ENCODE data around the gene SRCIN1.
"Not testable (repeated sequence)": the region's sequence is repeated elsewhere in the genome, so short reads cannot be mapped to it uniquely, and the experiment has no call there.

Gene SRCIN1

GRCh38 chr17:38605841-38606645 is at the start of gene SRCIN1:
Gene SRCIN1, minus strand, starts transcription at chr17:38605952. Its CDS starts 247 bp downstream, at chr17:38605705.
- H3K9me3 ChIP-seq: no peaks in the 10 kb centered on the region
- H3K27me3 ChIP-seq (ENCODE audit: low read depth): no peaks in the 10 kb centered on the region
- peaks cover 33% of the 10 kb centered on the region for H3K4me1 ChIP-seq
- peak within 1 kb of the TSS; percentile 45 for H3K4me3 ChIP-seq
- DNase-seq (ENCODE audit: low spot score in 2 of 2): peak; percentile 68 to 84
- in situ Hi-C loops (cut with MboI; ENCODE audit: low sequenced_read_pairs): no loop called here
- H3K36me3 ChIP-seq (replicated peaks): no peaks in the 10 kb centered on the region

GRCh38 chr17:38654411-38655398 is 49.0 kb upstream of the SRCIN1 start:
- H3K4me1 ChIP-seq: no peaks in the 10 kb centered on the region
- in situ Hi-C loops (cut with MboI; ENCODE audit: low sequenced_read_pairs): no loop called here
- H3K27me3 ChIP-seq (ENCODE audit: low read depth): no peaks in the 10 kb centered on the region
- no peak for DNase-seq (ENCODE audit: low spot score in 2 of 2)
- no peak overlapping the region for H3K4me3 ChIP-seq
- H3K36me3 ChIP-seq (replicated peaks): no peaks in the 10 kb centered on the region
- H3K9me3 ChIP-seq: no peaks in the 10 kb centered on the region

GRCh38 chr17:38653679-38654078 is 47.9 kb upstream of the SRCIN1 start:
- Histone ChIP-seq H3K4me3 (no peak overlapping the region), H3K4me1 (no peaks in the 10 kb centered on the region), H3K9me3 (no peaks in the 10 kb centered on the region), H3K36me3 (replicated peaks) (no peaks in the 10 kb centered on the region), H3K27me3 (ENCODE audit: low read depth) (no peaks in the 10 kb centered on the region)
- no peak for DNase-seq (ENCODE audit: low spot score in 2 of 2)
- in situ Hi-C loops (cut with MboI; ENCODE audit: low sequenced_read_pairs): no loop called here

- Histone ChIP-seq H3K4me1 (no peaks in the 10 kb centered on the region), H3K9me3 (no peaks in the 10 kb centered on the region), H3K4me3 (no peak overlapping the region), H3K27me3 (ENCODE audit: low read depth) (no peaks in the 10 kb centered on the region), H3K36me3 (replicated peaks) (no peaks in the 10 kb centered on the region)
- in situ Hi-C loops (cut with MboI; ENCODE audit: low sequenced_read_pairs): no loop called here
- DNase-seq (ENCODE audit: low spot score in 2 of 2): no peak
Measured at GRCh38 chr17:38653230-38653629, 47.5 kb upstream of the SRCIN1 start.

- H3K9me3 ChIP-seq; H3K4me1 ChIP-seq; in situ Hi-C loops (cut with MboI; ENCODE audit: low sequenced_read_pairs); H3K27me3 ChIP-seq (ENCODE audit: low read depth); H3K4me3 ChIP-seq; DNase-seq (ENCODE audit: low spot score in 2 of 2); H3K36me3 ChIP-seq (replicated peaks): not testable (repeated sequence)
Measured at GRCh38 chr17:38650653-38651173, 45.0 kb upstream of the SRCIN1 start.

GRCh38 chr17:38637951-38638350 is 32.2 kb upstream of the SRCIN1 start:
- Histone ChIP-seq H3K4me3 (no peak overlapping the region), H3K27me3 (ENCODE audit: low read depth) (peaks cover 2% of the 10 kb centered on the region; the same call in 1 of the 2 replicates), H3K9me3 (no peaks in the 10 kb centered on the region), H3K4me1 (no peaks in the 10 kb centered on the region), H3K36me3 (replicated peaks) (no peaks in the 10 kb centered on the region)
- in situ Hi-C loops (cut with MboI; ENCODE audit: low sequenced_read_pairs): no loop called here
- DNase-seq (ENCODE audit: low spot score in 2 of 2): no peak

- in situ Hi-C loops (cut with MboI; ENCODE audit: low sequenced_read_pairs): no loop called here
- no peak overlapping the region for H3K4me3 ChIP-seq
Measured at GRCh38 chr17:38636054-38636453, 30.3 kb upstream of the SRCIN1 start.

GRCh38 chr17:38632334-38632733 is 26.6 kb upstream of the SRCIN1 start:
- no peak overlapping the region for H3K4me3 ChIP-seq
- in situ Hi-C loops (cut with MboI; ENCODE audit: low sequenced_read_pairs): no loop called here
- H3K4me1 ChIP-seq: no peaks in the 10 kb centered on the region
- DNase-seq (ENCODE audit: low spot score in 2 of 2): no peak
- H3K9me3 ChIP-seq: no peaks in the 10 kb centered on the region
- no peaks in the 10 kb centered on the region for H3K27me3 ChIP-seq (ENCODE audit: low read depth)
- H3K36me3 ChIP-seq (replicated peaks): no peaks in the 10 kb centered on the region

More at GRCh38 chr17:38636054-38636453, 30.3 kb upstream of the SRCIN1 start:
- no peaks in the 10 kb centered on the region for H3K4me1 ChIP-seq
- H3K27me3 ChIP-seq (ENCODE audit: low read depth): peaks cover 2% of the 10 kb centered on the region; the same call in 1 of the 2 replicates
- no peak for DNase-seq (ENCODE audit: low spot score in 2 of 2)
- no peaks in the 10 kb centered on the region for H3K36me3 ChIP-seq (replicated peaks)
- H3K9me3 ChIP-seq: no peaks in the 10 kb centered on the region

GRCh38 chr17:38628441-38628840 is 22.7 kb upstream of the SRCIN1 start:
- peaks cover 5% of the 10 kb centered on the region for H3K4me1 ChIP-seq
- no peaks in the 10 kb centered on the region for H3K9me3 ChIP-seq
- no peaks in the 10 kb centered on the region for H3K27me3 ChIP-seq (ENCODE audit: low read depth)
- H3K36me3 ChIP-seq (replicated peaks): no peaks in the 10 kb centered on the region
- no peak overlapping the region for H3K4me3 ChIP-seq
- in situ Hi-C loops (cut with MboI; ENCODE audit: low sequenced_read_pairs): loop anchor here (5.0 kb wide), 1 partner anchor 49 kb away; no protein-coding TSS in a partner anchor
- DNase-seq (ENCODE audit: low spot score in 2 of 2): peak in 1 of 2 experiments; percentile 67

- H3K27me3 ChIP-seq (ENCODE audit: low read depth): no peaks in the 10 kb centered on the region
- DNase-seq (ENCODE audit: low spot score in 2 of 2): no peak
- H3K9me3 ChIP-seq: no peaks in the 10 kb centered on the region
- no peaks in the 10 kb centered on the region for H3K36me3 ChIP-seq (replicated peaks)
- in situ Hi-C loops (cut with MboI; ENCODE audit: low sequenced_read_pairs): loop anchor here (5.0 kb wide), 1 partner anchor 49 kb away; no protein-coding TSS in a partner anchor
- peaks cover 5% of the 10 kb centered on the region for H3K4me1 ChIP-seq
- no peak overlapping the region for H3K4me3 ChIP-seq
Measured at GRCh38 chr17:38627957-38628356, 22.2 kb upstream of the SRCIN1 start.

GRCh38 chr17:38626606-38627226 is 21.0 kb upstream of the SRCIN1 start:
- in situ Hi-C loops (cut with MboI; ENCODE audit: low sequenced_read_pairs): loop anchor here (5.0 kb wide), 1 partner anchor 51 kb away; no protein-coding TSS in a partner anchor
- not testable (repeated sequence) for H3K4me1 ChIP-seq

GRCh38 chr17:38625482-38625881 is 19.7 kb upstream of the SRCIN1 start:
- Histone ChIP-seq H3K9me3 (no peaks in the 10 kb centered on the region), H3K4me1 (peaks cover 5% of the 10 kb centered on the region), H3K27me3 (ENCODE audit: low read depth) (no peaks in the 10 kb centered on the region), H3K36me3 (replicated peaks) (no peaks in the 10 kb centered on the region), H3K4me3 (no peak overlapping the region)
- DNase-seq (ENCODE audit: low spot score in 2 of 2): no peak
- in situ Hi-C loops (cut with MboI; ENCODE audit: low sequenced_read_pairs): loop anchor here (5.0 kb wide), 1 partner anchor 52 kb away; no protein-coding TSS in a partner anchor

More at GRCh38 chr17:38626606-38627226, 21.0 kb upstream of the SRCIN1 start:
- peak in 1 of 2 experiments; percentile 33 for DNase-seq (ENCODE audit: low spot score in 2 of 2)
- not testable (repeated sequence) for H3K27me3 ChIP-seq (ENCODE audit: low read depth); H3K9me3 ChIP-seq; H3K4me3 ChIP-seq; H3K36me3 ChIP-seq (replicated peaks)

GRCh38 chr17:38624782-38625355 is 19.1 kb upstream of the SRCIN1 start:
- H3K4me1 ChIP-seq; H3K36me3 ChIP-seq (replicated peaks); H3K27me3 ChIP-seq (ENCODE audit: low read depth); H3K9me3 ChIP-seq; DNase-seq (ENCODE audit: low spot score in 2 of 2); H3K4me3 ChIP-seq: not testable (repeated sequence)
- in situ Hi-C loops (cut with MboI; ENCODE audit: low sequenced_read_pairs): loop anchor here (5.0 kb wide), 1 partner anchor 52 kb away; no protein-coding TSS in a partner anchor

Data from HAP-1 (cell line).